GM23248 (cell line): Measurements from ENCODE around the gene CDK14. TPM values are rescaled to one million over a fixed set of nuclear protein-coding genes. Genes with fewer than 3 reads are reported as not detected.

Experiments used
- DNase-seq: peaks from one replicate; pipeline ENCODE4 v3.0.0-alpha.2; 2015
- H2AFZ ChIP-seq: fragments of 200-600 bp; sonication (generic); 2 replicates; pipeline ENCODE4 v1.6.1; 2016; ENCODE audit warnings: antibody characterized with exemption
- H3F3A ChIP-seq: fragments of 200-600 bp; sonication (generic); 2 replicates; pipeline ENCODE4 v1.6.1; 2016; ENCODE audit warnings: mild to moderate bottlenecking, antibody characterized with exemption, mixed run types; ENCODE audit not compliant: insufficient read depth
- H3K27ac ChIP-seq: fragments of 200-600 bp; sonication (generic); 2 replicates; pipeline ENCODE4 v1.5.1; 2016; ENCODE audit warnings: mild to moderate bottlenecking
- H3K27me3 ChIP-seq: fragments of 200-600 bp; sonication (generic); replicated peaks from 2 replicates; pipeline ENCODE4 v1.6.1; 2016; ENCODE audit warnings: mild to moderate bottlenecking; ENCODE audit not compliant: insufficient read depth
- H3K36me3 ChIP-seq: fragments of 200-600 bp; sonication (generic); 2 replicates; pipeline ENCODE4 v1.6.1; 2016; ENCODE audit warnings: low read depth, mild to moderate bottlenecking
- H3K4me1 ChIP-seq: fragments of 200-600 bp; sonication (generic); 2 replicates; pipeline ENCODE4 v1.6.1; 2016; ENCODE audit warnings: mild to moderate bottlenecking; ENCODE audit not compliant: insufficient read depth
- H3K4me2 ChIP-seq: fragments of 200-600 bp; sonication (generic); one replicate; pipeline ENCODE4 v1.6.1; 2016; ENCODE audit warnings: mild to moderate bottlenecking; ENCODE audit not compliant: unreplicated experiment
- H3K4me3 ChIP-seq: fragments of 200-600 bp; sonication (generic); 2 replicates; pipeline ENCODE4 v1.5.1; 2016; ENCODE audit warnings: mild to moderate bottlenecking
- H3K79me2 ChIP-seq: fragments of 200-600 bp; sonication (generic); 2 replicates; pipeline ENCODE4 v1.6.1; 2016; ENCODE audit warnings: mild to moderate bottlenecking; ENCODE audit not compliant: insufficient read depth
- H3K9ac ChIP-seq: fragments of 200-600 bp; sonication (generic); 2 replicates; pipeline ENCODE4 v1.6.1; 2016; ENCODE audit warnings: mild to moderate bottlenecking
- H3K9me2 ChIP-seq: fragments of 200-600 bp; sonication (generic); 2 replicates; pipeline ENCODE4 v1.6.1; 2016; ENCODE audit warnings: mixed run types, mild to moderate bottlenecking, moderate library complexity; ENCODE audit not compliant: insufficient read depth
- H3K9me3 ChIP-seq: fragments of 200-600 bp; sonication (generic); one replicate; pipeline ENCODE4 v1.6.1; 2017; ENCODE audit warnings: low read depth
- H4K20me1 ChIP-seq: fragments of 200-600 bp; sonication (generic); 2 replicates; pipeline ENCODE4 v1.6.0; 2016; ENCODE audit not compliant: insufficient read depth
- EZH2 ChIP-seq: fragments of 200-600 bp; sonication (generic); IDR thresholded peaks from 2 replicates; pipeline ENCODE4 v1.6.1; 2018; ENCODE audit warnings: antibody characterized with exemption, mild to moderate bottlenecking; ENCODE audit not compliant: insufficient read depth, poor library complexity, severe bottlenecking
- EZH2phosphoT487 ChIP-seq: fragments of 200-600 bp; sonication (generic); IDR thresholded peaks from 2 replicates; pipeline ENCODE4 v1.6.1; 2018; ENCODE audit warnings: antibody characterized with exemption, moderate library complexity, mild to moderate bottlenecking, low read depth; ENCODE audit not compliant: insufficient read depth
- WGBS, 2 experiments: methylation state at CpG; one replicate each; pipeline ENCODE4 v1.1.6; 2015 to 2017; ENCODE audit warnings: low lambda C conversion rate in 2 of 2, low coverage in 1 of 2; ENCODE audit errors: missing lambda C conversion rate in 2 of 2; 5-methylcytosine and 5-hydroxymethylcytosine counted together
- in situ Hi-C: fragments of 300-500 bp; cut with MboI; formaldehyde crosslinking; loops from 2 replicates; pipeline ENCODE4 v1.15.0; 2020
- polyA plus RNA-seq: library from polyadenylated mRNA; unstranded; fragments of >200 nt; fragmentation: Nextera tagmentation; extraction: Ambion mirVana; gene quantifications from 2 replicates; pipeline ENCODE4 v1.2.1, GENCODE V29; 2016
- total RNA-seq: library from RNA; depleted of rRNA; stranded (reverse); fragments of >200 nt; shearing (Covaris generic); gene quantifications from 2 replicates; pipeline ENCODE4 v1.2.3, GENCODE V29; 2014

CDK14 gene
- total and polyA plus RNA-seq, 2 experiments from 2014 or later, result 19.9 to 21.2 TPM

DNA sequence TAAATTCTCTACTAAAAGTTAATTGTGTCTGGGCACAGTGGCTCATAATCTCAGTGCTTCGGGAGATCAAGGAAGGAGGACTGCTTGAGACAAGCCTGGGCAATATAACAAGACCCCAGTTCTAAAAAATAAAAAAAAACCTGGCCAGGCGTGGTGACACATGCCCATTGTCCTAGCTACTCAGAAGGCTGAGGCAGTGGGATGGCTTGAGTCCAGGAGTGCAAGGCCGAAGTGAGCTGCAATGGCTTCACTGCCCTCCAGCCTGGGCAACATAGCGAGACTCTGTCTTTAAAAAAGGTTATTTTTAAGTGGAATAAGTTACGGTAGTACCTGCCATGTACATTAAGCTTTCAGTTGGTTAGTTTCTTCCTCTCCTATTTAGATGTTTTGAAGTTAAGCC lies 28.9 kb downstream of the CDK14 start:
- Histone ChIP-seq H4K20me1 (no peaks in the 10 kb centered on the region), H3K36me3 (no peaks in the 10 kb centered on the region), H3K9ac (peak overlapping the region; percentile 50; the same call in 1 of the 2 replicates), H2AFZ (no peak overlapping the region), H3K27me3 (no peaks in the 10 kb centered on the region), H3K9me3 (no peaks in the 10 kb centered on the region), H3K4me3 (peak overlapping the region; percentile 47; the same call in 1 of the 2 replicates), H3K27ac (peak overlapping the region; percentile 80), H3K9me2 (no peaks in the 10 kb centered on the region), H3F3A (peaks cover 30% of the 10 kb centered on the region), H3K4me1 (peaks cover 38% of the 10 kb centered on the region), H3K4me2 (peak overlapping the region; percentile 90), H3K79me2 (peaks cover 91% of the 10 kb centered on the region)
- DNase-seq, result peak; percentile 42
- in situ Hi-C loops, result no loop called here
- no peak for TF ChIP-seq EZH2phosphoT487
- 66 to 77% methylated on average over 5 of the region's 5 CpGs for WGBS, 2 experiments

DNA sequence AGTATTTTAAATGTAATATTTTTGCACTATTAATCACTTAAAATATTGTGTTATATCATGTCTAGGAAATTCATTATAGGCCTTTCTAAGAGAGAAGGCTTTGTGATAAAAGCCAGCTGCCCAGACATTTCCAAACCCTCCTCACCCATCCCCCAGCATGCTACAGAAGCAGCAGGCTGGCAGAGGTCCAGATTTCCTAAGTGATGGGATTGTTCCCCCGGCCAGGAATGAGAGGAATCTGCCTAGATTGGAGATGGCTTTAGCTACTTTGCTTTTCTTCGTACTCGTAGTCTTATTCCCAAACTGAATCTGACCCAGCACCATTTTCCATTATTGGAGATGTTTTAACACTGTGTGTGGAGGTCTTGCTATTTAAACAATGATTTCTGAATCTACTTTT lies 29.4 kb downstream of the CDK14 start:
- in situ Hi-C loops, result no loop called here
- Histone ChIP-seq H3F3A (peaks cover 30% of the 10 kb centered on the region), H3K9me3 (no peaks in the 10 kb centered on the region), H3K4me1 (peaks cover 38% of the 10 kb centered on the region), H3K36me3 (no peaks in the 10 kb centered on the region), H3K4me3 (0 out of 2 replicates have a peak overlapping the region, but pooled peaks have one; percentile 24), H3K27ac (0 out of 2 replicates have a peak overlapping the region, but pooled peaks have one; percentile 14), H2AFZ (no peak overlapping the region), H3K9me2 (no peaks in the 10 kb centered on the region), H3K79me2 (peaks cover 91% of the 10 kb centered on the region), H3K27me3 (no peaks in the 10 kb centered on the region), H3K9ac (no peak overlapping the region), H3K4me2 (peak overlapping the region; percentile 90), H4K20me1 (no peaks in the 10 kb centered on the region)
- 31 to 39% methylated on average over 3 of the region's 3 CpGs for WGBS, 2 experiments
- DNase-seq, result peak; percentile 30
- no peak for TF ChIP-seq EZH2
- TF ChIP-seq EZH2phosphoT487, result no peak

DNA sequence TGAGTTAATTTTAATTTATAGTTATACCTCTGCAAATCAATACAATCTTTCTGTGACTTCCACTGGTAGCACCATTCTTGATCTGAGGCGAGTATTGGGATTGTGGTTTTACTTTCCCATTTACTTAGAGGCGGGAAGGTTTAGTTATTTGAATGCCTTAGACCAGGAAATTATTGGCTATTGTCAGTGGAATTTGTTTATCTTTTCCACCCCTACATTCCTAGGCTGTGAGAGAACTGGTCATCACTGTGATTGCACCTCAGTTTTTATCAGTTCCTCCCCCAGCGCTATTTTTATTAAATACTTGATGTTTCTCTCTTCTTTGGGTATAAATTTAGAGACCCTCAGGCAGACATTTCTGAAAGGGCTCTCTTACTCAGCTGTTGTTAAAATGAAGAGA lies 29.9 kb downstream of the CDK14 start:
- no peaks in the 10 kb centered on the region for H3K27me3 ChIP-seq
- DNase-seq, result peak; percentile 36
- H3K27ac ChIP-seq, result 0 out of 2 replicates have a peak overlapping the region, but pooled peaks have one; percentile 14
- H3K9me3 ChIP-seq, result no peaks in the 10 kb centered on the region
- H3K4me2 ChIP-seq, result peak overlapping the region; percentile 90
- H3K36me3 ChIP-seq, result no peaks in the 10 kb centered on the region
- 0 out of 2 replicates have a peak overlapping the region, but pooled peaks have one; percentile 24 for H3K4me3 ChIP-seq
- H3K9ac ChIP-seq, result no peak overlapping the region
- TF ChIP-seq EZH2, result no peak
- no peak for TF ChIP-seq EZH2phosphoT487
- H3F3A ChIP-seq, result peaks cover 30% of the 10 kb centered on the region
- H3K79me2 ChIP-seq, result peaks cover 91% of the 10 kb centered on the region
- no peaks in the 10 kb centered on the region for H3K9me2 ChIP-seq
- no peaks in the 10 kb centered on the region for H4K20me1 ChIP-seq
- WGBS, 2 experiments, result 73 to 83% methylated on average over 3 of the region's 3 CpGs
- H3K4me1 ChIP-seq, result peaks cover 40% of the 10 kb centered on the region
- H2AFZ ChIP-seq, result no peak overlapping the region
- in situ Hi-C loops, result no loop called here

DNA sequence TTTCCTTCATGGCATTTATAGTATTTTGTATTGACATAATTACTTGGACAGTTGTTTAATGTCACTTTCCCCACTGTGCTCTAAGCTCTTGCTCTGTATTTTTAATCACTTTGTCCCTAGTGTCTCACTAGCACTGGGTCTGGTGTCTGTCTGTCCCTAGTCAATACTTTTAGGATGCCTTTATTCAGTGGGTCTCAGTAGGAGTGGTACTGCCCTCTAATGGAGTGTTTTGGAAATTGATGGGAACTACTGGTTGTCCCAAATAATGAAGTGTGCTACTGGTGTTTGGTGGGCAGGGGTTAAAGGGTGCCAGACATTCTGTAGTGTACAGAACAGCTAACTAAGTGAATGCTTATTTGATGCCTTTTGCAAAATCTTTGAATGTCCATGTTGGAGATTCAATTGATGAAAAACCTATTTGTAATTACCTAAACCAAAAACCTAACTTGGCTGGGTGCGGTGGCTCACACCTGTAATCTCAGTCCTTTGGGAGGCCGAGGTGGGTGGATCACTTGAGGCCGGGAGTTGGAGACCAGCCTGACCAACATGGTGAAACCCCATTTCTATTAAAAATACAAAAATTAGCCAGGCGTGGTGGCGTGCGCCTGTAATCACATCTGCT lies 33.3 kb downstream of the CDK14 start:
- peaks cover 27% of the 10 kb centered on the region for H3K4me1 ChIP-seq
- TF ChIP-seq EZH2 (no peak), EZH2phosphoT487 (no peak)
- H3K36me3 ChIP-seq, result no peaks in the 10 kb centered on the region
- WGBS, 2 experiments, result 78 to 81% methylated on average over 6 of the region's 6 CpGs
- peaks cover 92% of the 10 kb centered on the region for H3K79me2 ChIP-seq
- H2AFZ ChIP-seq, result no peak overlapping the region
- H4K20me1 ChIP-seq, result no peaks in the 10 kb centered on the region
- no peaks in the 10 kb centered on the region for H3K9me3 ChIP-seq
- no peaks in the 10 kb centered on the region for H3K9me2 ChIP-seq
- no peaks in the 10 kb centered on the region for H3K27me3 ChIP-seq
- peaks cover 16% of the 10 kb centered on the region for H3F3A ChIP-seq
- H3K27ac ChIP-seq, result no peak overlapping the region
- in situ Hi-C loops, result no loop called here
- peak; percentile 67 for DNase-seq
- H3K4me3 ChIP-seq, result no peak overlapping the region
- no peak overlapping the region for H3K4me2 ChIP-seq
- H3K9ac ChIP-seq, result no peak overlapping the region
